Mammary epithelial cell (primary cell): Measurements from ENCODE around the gene RLN3.

Source experiments
- EZH2 ChIP-seq: IDR thresholded peaks from 2 replicates; pipeline ENCODE4 v1.6.1; 2012; ENCODE audit warnings: low read length, inconsistent platforms, borderline replicate concordance
- TF ChIP-seq, protein P1 (sequence below), 2 donors: IDR thresholded peaks in 1 of 2; conservative IDR thresholded peaks in 1 of 2; 2 replicates each; pipeline ENCODE4 v1.5.1; 2011 to 2012; ENCODE audit warnings: inconsistent platforms in 2 of 2, low read length in 2 of 2, mild to moderate bottlenecking in 2 of 2, control low read depth in 1 of 2, low read depth in 1 of 2; ENCODE audit not compliant: insufficient read depth in 1 of 2; ENCODE audit errors: extremely low read depth in 1 of 2

DNA sequence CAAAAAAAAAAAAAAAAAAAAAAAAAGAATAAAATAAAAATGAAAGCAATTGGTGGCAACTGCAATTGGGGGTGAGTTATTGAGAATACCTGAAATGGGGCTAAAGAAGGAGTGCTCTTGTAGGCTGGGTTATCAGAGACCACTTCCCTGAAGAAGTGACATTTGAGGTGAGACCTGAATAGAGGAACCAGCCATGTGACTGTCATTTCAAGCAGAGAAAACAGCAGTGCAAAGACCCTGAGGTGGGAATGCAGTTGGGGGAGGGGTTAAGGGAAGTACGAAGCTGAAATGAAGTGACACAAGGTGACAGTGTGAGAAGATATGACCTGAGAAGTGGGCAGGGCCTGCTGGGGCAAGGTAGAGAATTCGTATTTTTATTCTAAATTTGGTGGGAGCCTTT is 38.2 kb downstream of the RLN3 start:
- TF ChIP-seq, protein P1, sequence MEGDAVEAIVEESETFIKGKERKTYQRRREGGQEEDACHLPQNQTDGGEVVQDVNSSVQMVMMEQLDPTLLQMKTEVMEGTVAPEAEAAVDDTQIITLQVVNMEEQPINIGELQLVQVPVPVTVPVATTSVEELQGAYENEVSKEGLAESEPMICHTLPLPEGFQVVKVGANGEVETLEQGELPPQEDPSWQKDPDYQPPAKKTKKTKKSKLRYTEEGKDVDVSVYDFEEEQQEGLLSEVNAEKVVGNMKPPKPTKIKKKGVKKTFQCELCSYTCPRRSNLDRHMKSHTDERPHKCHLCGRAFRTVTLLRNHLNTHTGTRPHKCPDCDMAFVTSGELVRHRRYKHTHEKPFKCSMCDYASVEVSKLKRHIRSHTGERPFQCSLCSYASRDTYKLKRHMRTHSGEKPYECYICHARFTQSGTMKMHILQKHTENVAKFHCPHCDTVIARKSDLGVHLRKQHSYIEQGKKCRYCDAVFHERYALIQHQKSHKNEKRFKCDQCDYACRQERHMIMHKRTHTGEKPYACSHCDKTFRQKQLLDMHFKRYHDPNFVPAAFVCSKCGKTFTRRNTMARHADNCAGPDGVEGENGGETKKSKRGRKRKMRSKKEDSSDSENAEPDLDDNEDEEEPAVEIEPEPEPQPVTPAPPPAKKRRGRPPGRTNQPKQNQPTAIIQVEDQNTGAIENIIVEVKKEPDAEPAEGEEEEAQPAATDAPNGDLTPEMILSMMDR (conservative IDR thresholded peaks at IDR 0.05 in 1 of 2, IDR thresholded peaks at IDR 0.05 in 1 of 2; ENCODE audit: extremely low read depth in 1 of 2, insufficient read depth in 1 of 2, low read depth in 1 of 2, low read length in 2 of 2), result no peak
- TF ChIP-seq EZH2, result no peak
